HUDEP-2 (cell line): ENCODE measurements around the gene CISTR.

Experiments used
- DNase-seq, 76 experiments: peaks; one replicate each; lab custom pipeline; 2025; ENCODE audit not compliant: unreplicated experiment in 76 of 76; lab: John Stamatoyannopoulos, UW

CISTR gene

GRCh38 chr12:53746592-53747092 lies 5.1 kb downstream of the CISTR start:
- peak in 73 of 76 experiments; percentile 15 to 88 (median 71) for DNase-seq

- no peak for DNase-seq
Measured at GRCh38 chr12:53744751-53745150, 7.0 kb downstream of the CISTR start.

GRCh38 chr12:53744130-53744441 lies 7.7 kb downstream of the CISTR start:
- no peak for DNase-seq

- DNase-seq, result peak in 36 of 76 experiments; percentile 5 to 55 (median 22)
Measured at GRCh38 chr12:53743266-53744129, 8.3 kb downstream of the CISTR start.

- DNase-seq, result no peak
Measured at GRCh38 chr12:53740130-53740491, 11.7 kb downstream of the CISTR start.

- DNase-seq, result no peak
Measured at GRCh38 chr12:53739214-53740129, 12.3 kb downstream of the CISTR start.

GRCh38 chr12:53738406-53739213 lies 13.2 kb downstream of the CISTR start:
- DNase-seq, result no peak

- DNase-seq, result no peak
Measured at GRCh38 chr12:53737951-53738405, 13.8 kb downstream of the CISTR start.

GRCh38 chr12:53737093-53737808 lies 14.5 kb downstream of the CISTR start:
- no peak for DNase-seq

GRCh38 chr12:53736592-53736991 lies 15.2 kb downstream of the CISTR start:
- DNase-seq, result no peak

GRCh38 chr12:53735556-53735955 lies 16.2 kb downstream of the CISTR start:
- no peak for DNase-seq

- DNase-seq, result no peak
Measured at GRCh38 chr12:53734425-53734824, 17.4 kb downstream of the CISTR start.

GRCh38 chr12:53733807-53734200 lies 18.0 kb downstream of the CISTR start:
- DNase-seq, result no peak

GRCh38 chr12:53733051-53733806 lies 18.6 kb downstream of the CISTR start:
- DNase-seq, result no peak

GRCh38 chr12:53729644-53730043 lies 22.1 kb downstream of the CISTR start:
- no peak for DNase-seq

- DNase-seq, result no peak
Measured at GRCh38 chr12:53728206-53728605, 23.6 kb downstream of the CISTR start.

GRCh38 chr12:53727310-53728041 lies 24.3 kb downstream of the CISTR start, which contains the start of gene CALCOCO1:
TSS of gene CALCOCO1 (minus strand) at chr12:53727452. CDS start at chr12:53725242, 2,210 bp downstream.
- DNase-seq, result peak in 75 of 76 experiments; percentile 72 to 98 (median 95)

- DNase-seq, result no peak
Measured at GRCh38 chr12:53726946-53727309, 24.9 kb downstream of the CISTR start.
